COR-L47 (cell line): Measurements from ENCODE around the gene ITIH4.
"Not testable (repeated sequence)": the region's sequence is repeated elsewhere in the genome, so short reads cannot be mapped to it uniquely, and the experiment has no call there.

Source experiments
- DNase-seq: peaks from one replicate; lab custom pipeline; 2025; lab: John Stamatoyannopoulos, UW

The ITIH4 gene

GRCh38 chr3:52783211-52783555, 47.3 kb downstream of the ITIH4 start:
- DNase-seq: no peak

- no peak for DNase-seq
These were observed 47.9 kb downstream of the ITIH4 start for GRCh38 chr3:52782412-52783210.

- DNase-seq: no peak
These were observed 48.7 kb downstream of the ITIH4 start for GRCh38 chr3:52781741-52782140.

GRCh38 chr3:52779837-52780585, 50.5 kb downstream of the ITIH4 start:
- no peak for DNase-seq

GRCh38 chr3:52779011-52779836, 51.2 kb downstream of the ITIH4 start:
- no peak for DNase-seq

GRCh38 chr3:52777959-52778805, 52.3 kb downstream of the ITIH4 start:
- no peak for DNase-seq

- DNase-seq: no peak
These were observed 53.1 kb downstream of the ITIH4 start, which contains the start of gene ITIH1 for GRCh38 chr3:52777127-52777958. Gene ITIH1 (plus strand): TSS chr3:52777599. CDS start chr3:52777616, 17 bp downstream.

- not testable (repeated sequence) for DNase-seq
These were observed 54.0 kb downstream of the ITIH4 start for GRCh38 chr3:52776486-52776885.

- DNase-seq: no peak
These were observed 54.6 kb downstream of the ITIH4 start for GRCh38 chr3:52775877-52776276.

GRCh38 chr3:52774901-52775864, 55.3 kb downstream of the ITIH4 start:
- peak; percentile 6 for DNase-seq

GRCh38 chr3:52774066-52774713, 56.3 kb downstream of the ITIH4 start:
- no peak for DNase-seq

GRCh38 chr3:52773361-52774065, 57.0 kb downstream of the ITIH4 start:
- no peak for DNase-seq

- no peak for DNase-seq
These were observed 58.8 kb downstream of the ITIH4 start for GRCh38 chr3:52771702-52772101.

GRCh38 chr3:52771334-52771681, 59.2 kb downstream of the ITIH4 start:
- DNase-seq: no peak

GRCh38 chr3:52770496-52771333, 59.8 kb downstream of the ITIH4 start, which contains the start of gene NEK4:
Gene NEK4 (minus strand): TSS chr3:52770940. CDS start chr3:52770746, 194 bp downstream.
- DNase-seq: peak; percentile 75

- no peak for DNase-seq
These were observed 60.6 kb downstream of the ITIH4 start for GRCh38 chr3:52769786-52770455.

- DNase-seq: no peak
These were observed 67.0 kb downstream of the ITIH4 start for GRCh38 chr3:52763466-52763865.
